SK-N-MC (cell line): ENCODE results near the gene CYP26C1.

Experiments used
- DNase-seq: peaks from one replicate; pipeline ENCODE4 v3.0.0-alpha.2; 2011; ENCODE audit warnings: low read depth, low spot score
- H3K27ac ChIP-seq: fragments of 200-600 bp; sonication (generic); 2 replicates; pipeline ENCODE4 v1.5.1; 2016; ENCODE audit warnings: mixed run types
- H3K36me3 ChIP-seq: fragments of 200-600 bp; sonication (generic); 2 replicates; pipeline ENCODE4 v1.6.1; 2017; ENCODE audit warnings: antibody characterized with exemption, low read length, mixed read lengths; ENCODE audit not compliant: insufficient read depth
- H3K4me3 ChIP-seq: fragments of 200-600 bp; sonication (generic); 2 replicates; pipeline ENCODE4 v1.5.1; 2016
- H3K9ac ChIP-seq: fragments of 200-600 bp; sonication (generic); 2 replicates; pipeline ENCODE4 v1.8.0; 2017; ENCODE audit warnings: mixed run types, mixed read lengths; ENCODE audit not compliant: insufficient read length
- H3K9me3 ChIP-seq: fragments of 200-600 bp; sonication (generic); 2 replicates; pipeline ENCODE4 v1.6.1; 2017; ENCODE audit warnings: low read depth, mild to moderate bottlenecking, antibody characterized with exemption, low read length, moderate library complexity, mixed read lengths
- EZH2 ChIP-seq: fragments of 200-600 bp; sonication (generic); IDR thresholded peaks from one replicate; pipeline ENCODE4 v1.6.1; 2017; ENCODE audit warnings: antibody characterized with exemption
- FOXP2 ChIP-seq: optimal IDR thresholded peaks from 2 replicates; pipeline ENCODE3; 2011; ENCODE audit warnings: mild to moderate bottlenecking, moderate library complexity; ENCODE audit not compliant: insufficient read depth; ENCODE audit errors: extremely low read length, control extremely low read depth
- POLR2AphosphoS5 ChIP-seq: IDR thresholded peaks from 2 replicates; pipeline ENCODE4 v1.6.1; 2012; ENCODE audit warnings: mild to moderate bottlenecking, low read depth, low read length, borderline replicate concordance

CYP26C1 gene

DNA sequence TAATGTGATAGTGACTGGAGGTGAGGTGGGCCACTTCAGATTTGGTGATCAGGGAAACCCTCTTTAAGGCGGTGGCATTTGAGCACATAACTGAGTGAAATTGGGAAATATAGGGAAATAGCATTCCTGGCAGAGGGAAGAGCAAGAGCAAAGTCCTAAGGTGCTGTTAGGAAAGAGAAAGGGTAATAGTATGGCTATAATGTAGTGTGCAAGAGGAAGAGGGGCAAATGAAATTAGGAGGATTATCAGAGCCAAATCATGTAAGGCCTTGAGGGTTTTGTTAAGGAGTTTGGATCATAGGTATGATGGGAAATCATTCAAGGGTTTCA, 27.8 kb upstream of the CYP26C1 start:
- no peak overlapping the region for H3K9ac ChIP-seq
- H3K27ac ChIP-seq: no peak overlapping the region
- H3K4me3 ChIP-seq: no peak overlapping the region
- H3K9me3 ChIP-seq: no peaks in the 10 kb centered on the region
- no peaks in the 10 kb centered on the region for H3K36me3 ChIP-seq
- no peak for DNase-seq
- no peak for TF ChIP-seq EZH2
- TF ChIP-seq FOXP2: no peak

DNA sequence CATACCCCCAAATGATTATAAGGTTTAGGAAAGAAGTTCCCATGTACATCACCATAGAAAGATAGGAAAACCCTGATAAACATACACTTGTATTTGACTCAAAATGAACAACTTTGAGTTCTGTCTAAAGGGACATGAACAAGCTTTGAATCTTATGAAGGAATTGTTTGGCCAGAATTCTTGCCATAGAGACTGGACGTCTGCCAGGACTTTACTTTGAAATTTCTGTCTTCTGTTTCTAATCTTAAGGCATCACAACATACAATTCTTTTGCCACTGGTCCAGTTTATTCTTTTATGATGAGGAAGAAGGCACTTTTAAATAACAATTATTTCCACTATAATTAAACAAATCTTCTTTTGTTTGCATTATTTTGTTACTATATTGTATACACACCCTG, 26.2 kb upstream of the CYP26C1 start:
- no peak for DNase-seq
- H3K9ac ChIP-seq: no peak overlapping the region
- H3K4me3 ChIP-seq: no peak overlapping the region
- TF ChIP-seq EZH2 (no peak), POLR2AphosphoS5 (no peak), FOXP2 (no peak)
- H3K27ac ChIP-seq: no peak overlapping the region
- no peaks in the 10 kb centered on the region for H3K36me3 ChIP-seq
- no peaks in the 10 kb centered on the region for H3K9me3 ChIP-seq

DNA sequence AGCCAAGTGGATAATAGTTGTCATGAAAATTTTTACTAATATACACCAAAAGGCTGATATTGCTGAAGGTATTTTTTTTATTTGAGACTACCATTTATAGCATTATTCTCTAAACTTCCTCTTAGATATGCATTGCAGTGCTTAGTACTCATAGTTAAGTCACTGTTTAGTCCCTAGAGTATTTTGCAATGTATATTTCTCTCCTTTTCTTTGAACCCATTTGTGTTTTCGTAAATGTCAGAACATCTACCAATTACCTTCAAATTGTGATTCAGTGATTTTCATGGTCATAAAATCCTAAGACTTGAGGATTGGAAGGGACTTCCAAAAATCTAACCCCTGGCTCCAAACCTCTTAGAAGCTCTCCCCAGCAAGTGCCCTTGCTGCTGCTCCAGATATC, 21.5 kb upstream of the CYP26C1 start:
- Histone ChIP-seq H3K4me3 (no peak overlapping the region), H3K9ac (no peak overlapping the region), H3K36me3 (no peaks in the 10 kb centered on the region), H3K9me3 (no peaks in the 10 kb centered on the region), H3K27ac (no peak overlapping the region)
- DNase-seq: no peak
- TF ChIP-seq EZH2 (no peak), FOXP2 (no peak), POLR2AphosphoS5 (no peak)

DNA sequence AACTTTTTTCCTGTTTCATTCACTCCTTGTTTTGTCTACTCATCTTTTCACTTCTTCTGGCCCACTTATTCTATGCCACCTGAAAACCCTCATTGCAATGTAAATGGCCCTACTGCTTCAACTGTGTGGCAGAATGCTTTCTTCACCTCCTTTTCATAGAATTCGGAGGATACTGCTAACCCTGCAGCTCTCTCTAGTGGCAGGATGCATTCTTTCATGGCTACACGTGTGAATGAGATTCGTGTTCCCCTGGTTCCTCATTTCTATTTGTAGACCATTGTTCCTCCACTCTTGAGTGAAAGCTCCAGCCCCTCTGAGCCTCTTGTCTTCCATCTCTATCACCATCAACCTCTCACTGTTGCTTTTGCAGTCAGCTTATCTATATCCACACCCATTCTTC, 20.9 kb upstream of the CYP26C1 start:
- H3K4me3 ChIP-seq: no peak overlapping the region
- TF ChIP-seq EZH2 (no peak), FOXP2 (no peak), POLR2AphosphoS5 (no peak)
- no peak for DNase-seq
- no peak overlapping the region for H3K9ac ChIP-seq
- no peak overlapping the region for H3K27ac ChIP-seq
- no peaks in the 10 kb centered on the region for H3K36me3 ChIP-seq
- H3K9me3 ChIP-seq: no peaks in the 10 kb centered on the region

DNA sequence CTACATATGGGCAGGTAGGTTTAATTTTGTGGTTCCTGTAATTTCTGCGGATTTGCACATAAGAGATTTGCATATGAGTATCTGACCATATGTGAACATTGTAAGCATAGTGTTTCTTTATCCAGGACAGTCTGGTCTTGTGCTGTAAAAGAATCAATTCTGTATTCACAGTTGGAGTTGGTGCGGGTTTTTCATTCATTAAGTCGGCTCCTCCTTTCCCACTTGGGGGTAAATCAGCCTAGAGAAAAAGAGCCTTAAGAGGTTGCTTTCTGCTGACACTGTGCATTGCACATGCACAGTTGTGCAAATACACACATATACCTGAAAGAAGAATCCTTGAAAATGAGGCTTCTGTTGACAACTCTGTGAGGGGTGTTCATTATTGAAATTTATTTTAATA, 6.1 kb upstream of the CYP26C1 start:
- Histone ChIP-seq H3K27ac (no peak overlapping the region), H3K4me3 (no peak overlapping the region), H3K9me3 (no peaks in the 10 kb centered on the region), H3K36me3 (no peaks in the 10 kb centered on the region), H3K9ac (no peak overlapping the region)
- TF ChIP-seq POLR2AphosphoS5 (no peak), FOXP2 (no peak), EZH2 (no peak)
- DNase-seq: no peak

DNA sequence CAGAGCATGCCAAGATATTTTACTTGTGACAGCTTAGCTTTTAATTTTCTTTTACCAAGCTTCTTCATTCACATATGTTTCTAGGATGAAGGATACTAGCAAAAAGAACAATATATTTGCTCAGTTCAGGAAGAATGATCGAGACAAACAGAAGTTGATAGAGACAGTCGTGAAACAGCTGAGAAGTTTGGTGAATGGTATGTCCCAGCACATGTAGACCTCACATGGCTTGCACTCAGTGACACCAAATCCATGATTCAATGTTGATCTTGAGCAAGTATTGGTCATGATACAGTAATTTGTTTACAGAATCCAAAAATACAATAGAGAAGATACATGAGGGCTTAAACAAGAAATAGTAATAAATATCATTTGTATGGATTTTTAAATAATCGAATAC, 2.5 kb upstream of the CYP26C1 start:
- no peak overlapping the region for H3K4me3 ChIP-seq
- no peak overlapping the region for H3K27ac ChIP-seq
- no peak for DNase-seq
- TF ChIP-seq FOXP2 (no peak), EZH2 (no peak), POLR2AphosphoS5 (no peak)
- H3K9ac ChIP-seq: no peak overlapping the region
- H3K36me3 ChIP-seq: no peaks in the 10 kb centered on the region
- H3K9me3 ChIP-seq: no peaks in the 10 kb centered on the region

DNA sequence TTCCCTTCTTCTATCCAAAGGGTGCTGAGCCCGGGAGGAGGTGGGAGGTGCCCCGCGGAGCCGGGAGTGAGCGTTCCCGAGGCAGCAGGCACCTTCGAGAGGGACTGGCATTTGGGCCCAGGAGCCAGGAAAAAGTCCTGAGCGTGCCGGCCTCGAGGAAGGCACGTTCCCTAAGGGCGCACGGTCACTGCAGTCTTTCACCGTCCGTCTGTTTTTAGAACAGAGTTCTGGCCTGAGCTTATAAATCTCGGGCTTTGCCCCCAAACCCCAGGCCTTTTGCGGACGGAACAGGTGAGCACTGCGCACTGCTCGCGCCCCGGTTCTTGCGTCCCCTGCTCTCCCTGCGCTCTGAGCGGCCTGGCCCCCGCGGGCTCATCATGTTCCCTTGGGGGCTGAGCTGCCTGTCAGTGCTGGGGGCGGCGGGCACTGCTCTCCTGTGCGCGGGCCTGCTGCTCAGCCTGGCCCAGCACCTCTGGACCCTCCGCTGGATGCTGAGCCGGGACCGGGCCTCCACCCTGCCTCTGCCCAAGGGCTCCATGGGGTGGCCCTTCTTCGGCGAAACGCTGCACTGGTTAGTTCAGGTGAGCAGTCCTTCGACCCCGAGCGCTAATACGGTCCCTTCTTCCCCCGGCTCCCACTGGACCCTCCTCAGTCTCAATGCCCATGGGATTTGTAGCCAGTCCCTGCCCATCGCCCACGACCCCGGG, 442 bp downstream of the CYP26C1 start:
- Histone ChIP-seq H3K9me3 (no peaks in the 10 kb centered on the region), H3K4me3 (no peak overlapping the region)
- TF ChIP-seq EZH2 (no peak), POLR2AphosphoS5 (no peak)

DNA sequence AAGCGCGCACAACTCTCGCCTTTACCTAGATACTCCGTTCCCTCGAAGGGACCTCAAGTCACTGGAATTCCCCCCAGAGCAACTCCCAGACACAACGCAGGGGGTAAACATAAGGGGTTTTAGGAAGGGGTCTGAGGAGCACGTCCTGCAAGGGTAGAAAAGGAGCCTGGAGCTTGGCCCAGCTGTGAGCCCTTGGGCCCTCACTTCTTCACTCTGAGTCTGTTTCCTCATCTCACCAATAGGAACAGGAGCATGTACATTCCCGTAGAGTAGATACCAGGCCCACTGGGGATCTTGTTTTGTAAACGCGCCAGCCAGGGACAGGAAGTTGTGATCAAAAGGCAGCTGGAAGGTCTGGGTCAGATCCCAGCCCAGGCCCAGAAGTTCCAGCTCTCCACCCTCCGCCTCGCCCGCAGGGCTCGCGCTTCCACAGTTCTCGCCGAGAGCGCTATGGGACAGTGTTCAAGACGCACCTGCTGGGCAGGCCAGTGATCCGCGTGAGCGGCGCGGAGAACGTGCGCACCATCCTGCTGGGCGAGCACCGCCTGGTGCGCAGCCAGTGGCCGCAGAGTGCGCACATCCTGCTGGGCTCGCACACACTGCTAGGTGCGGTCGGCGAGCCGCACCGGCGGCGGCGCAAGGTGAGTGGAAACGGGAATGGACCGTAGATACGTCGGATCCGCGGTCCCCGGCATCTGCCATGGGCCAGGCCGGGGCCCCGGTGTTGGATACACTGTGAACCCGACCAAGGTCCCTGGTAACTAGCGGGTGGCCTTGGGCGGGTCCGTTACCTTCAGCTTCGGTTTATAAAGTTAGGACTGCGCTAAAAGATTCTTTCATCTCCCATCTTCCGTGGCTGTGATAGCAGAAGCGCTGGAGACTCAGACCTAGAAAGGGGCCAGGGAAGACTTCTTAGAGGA, 1.3 kb downstream of the CYP26C1 start:
- no peak overlapping the region for H3K9ac ChIP-seq
- no peak overlapping the region for H3K4me3 ChIP-seq
- TF ChIP-seq POLR2AphosphoS5 (no peak), FOXP2 (no peak), EZH2 (no peak)
- no peaks in the 10 kb centered on the region for H3K9me3 ChIP-seq
- no peak for DNase-seq
- H3K27ac ChIP-seq: no peak overlapping the region
- H3K36me3 ChIP-seq: no peaks in the 10 kb centered on the region

More for the DNA sequence above, 442 bp downstream of the CYP26C1 start:
- H3K36me3 ChIP-seq: no peaks in the 10 kb centered on the region
- no peak for DNase-seq
- H3K27ac ChIP-seq: no peak overlapping the region
- no peak overlapping the region for H3K9ac ChIP-seq

DNA sequence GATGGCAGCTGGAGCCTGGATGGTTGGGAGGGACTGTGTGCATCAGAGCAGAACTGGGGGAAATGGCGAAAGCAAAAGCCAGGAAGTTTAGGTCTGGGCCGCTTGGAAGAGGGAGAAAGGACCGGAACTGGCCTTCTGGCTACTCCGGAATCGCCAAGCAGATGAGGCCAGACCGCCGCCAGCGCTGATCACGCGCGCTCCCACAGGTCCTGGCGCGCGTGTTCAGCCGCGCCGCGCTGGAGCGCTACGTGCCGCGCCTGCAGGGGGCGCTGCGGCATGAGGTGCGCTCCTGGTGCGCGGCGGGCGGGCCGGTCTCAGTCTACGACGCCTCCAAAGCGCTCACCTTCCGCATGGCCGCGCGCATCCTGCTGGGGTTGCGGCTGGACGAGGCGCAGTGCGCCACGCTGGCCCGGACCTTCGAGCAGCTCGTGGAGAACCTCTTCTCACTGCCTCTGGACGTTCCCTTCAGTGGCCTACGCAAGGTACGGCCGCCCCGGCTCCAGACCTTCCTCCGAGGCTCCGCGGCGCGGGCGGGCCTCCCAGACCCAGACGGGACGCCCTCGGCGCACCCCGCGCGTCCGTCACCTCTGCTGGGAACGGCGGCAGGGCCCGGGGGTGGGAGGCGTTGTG, 2.0 kb downstream of the CYP26C1 start:
- DNase-seq: no peak
- Histone ChIP-seq H3K36me3 (no peaks in the 10 kb centered on the region), H3K27ac (no peak overlapping the region), H3K9me3 (no peaks in the 10 kb centered on the region), H3K9ac (no peak overlapping the region), H3K4me3 (no peak overlapping the region)
- TF ChIP-seq FOXP2 (no peak), EZH2 (no peak), POLR2AphosphoS5 (no peak)
